Right lobe of liver (tissue), 6 donors: ENCODE measurements around the gene NEURL1. TPM values are rescaled to one million over a fixed set of nuclear protein-coding genes. Genes with fewer than 3 reads are reported as not detected.

Experiments
- ATAC-seq, 4 donors: fragments of 200-7000 bp; cut with Tn5 transposase; one replicate each; pipeline ENCODE4 v1.9.1; 2020; ENCODE audit warnings: mild to moderate bottlenecking in 4 of 4, moderate library complexity in 4 of 4
- DNase-seq, 3 donors: peaks; one replicate each; pipeline ENCODE4 v3.0.0-alpha.2; 2020
- H3K27ac ChIP-seq, 3 donors: fragments of 200-600 bp; one replicate each; pipeline ENCODE4 v1.8.0; 2022
- H3K27me3 ChIP-seq, 2 donors: fragments of 200-600 bp; one replicate each; pipeline ENCODE4 v1.8.0; 2022
- H3K36me3 ChIP-seq, 4 donors: fragments of 200-600 bp; sonication (generic) in 1 of 4; one replicate each; pipeline versions ENCODE4 v1.5.1 to v1.8.0; 2017 to 2022; ENCODE audit warnings: control low read depth in 1 of 4
- H3K4me1 ChIP-seq, 4 donors: fragments of 200-600 bp; sonication (generic) in 1 of 4; one replicate each; pipeline versions ENCODE4 v1.5.1 to v1.8.0; 2017 to 2022; ENCODE audit warnings: control low read depth in 1 of 4
- H3K4me3 ChIP-seq, 3 donors: fragments of 200-600 bp; one replicate each; pipeline ENCODE4 v1.8.0; 2022
- H3K9me3 ChIP-seq, 4 donors: fragments of 200-600 bp; sonication (generic) in 1 of 4; one replicate each; pipeline versions ENCODE4 v1.5.1 to v1.8.0; 2017 to 2022; ENCODE audit warnings: control low read depth in 1 of 4
- CTCF ChIP-seq, 4 donors: fragments of 200-600 bp in 3 of 4; fragments of 450-650 bp in 1 of 4; IDR thresholded peaks; one replicate each; pipeline versions ENCODE4 v1.5.1 to v1.8.0; 2016 to 2022; ENCODE audit warnings: antibody characterized with exemption in 4 of 4, mild to moderate bottlenecking in 2 of 4
- POLR2A ChIP-seq: fragments of 450-650 bp; IDR thresholded peaks from one replicate; pipeline ENCODE4 v1.6.1; 2017; ENCODE audit warnings: antibody characterized with exemption, mild to moderate bottlenecking
- WGBS: methylation state at CpG from one replicate; pipeline ENCODE4 v1.1.6; 2018; ENCODE audit warnings: low coverage, low lambda C conversion rate; ENCODE audit not compliant: insufficient coverage; ENCODE audit errors: missing lambda C conversion rate; 5-methylcytosine and 5-hydroxymethylcytosine counted together
- intact Hi-C, 2 donors: fragments of 100-400 bp; cut with DNase I; formaldehyde crosslinking; loops; one replicate each; pipeline versions ENCODE4 v1.11.2 to v1.14.1; 2022
- total RNA-seq, 6 experiments: library from RNA; depleted of rRNA in 2 of 6; stranded (reverse); fragments of >200 nt in 2 of 6; fragmentation: NEBNext Ultra II Directional in 3 of 6; extraction: Animal tissue kit (Norgen Biotek cat#: 25700) in 3 of 6; gene quantifications; one replicate each; pipeline versions ENCODE4 v1.1.0 to v1.2.4, GENCODE V29; 2016 to 2023
- donor health status: DM: no; HTN: yes; CAD: no.
- donor health status: DM: no; HTN: no; CAD: no.
- donor health status: DM: no; HTN: no; CAD: no.
- donor health status: DM: no; HTN: yes; CAD: no.
- donor health status: DM: no; HTN: yes; CAD: no.

Gene NEURL1
- total RNA-seq, 6 experiments from 2014 or later = 0.10 to 1.6 (median 0.83) TPM; not detected in 1

GRCh38 chr10:103600956-103601569 is 107.6 kb downstream of the NEURL1 start:
- peaks cover 0 to 3% (median 0%) of the 10 kb centered on the region in 4 donors for H3K36me3 ChIP-seq

GRCh38 chr10:103602028-103602851 is 108.7 kb downstream of the NEURL1 start:
- no peaks in the 10 kb centered on the region for H3K4me1 ChIP-seq
- intact Hi-C loops = loop anchor here (5.0 kb wide), 2 partner anchors 80 to 90 kb away; no protein-coding TSS in a partner anchor
- DNase-seq = no peak
- no peak for ATAC-seq
- H3K9me3 ChIP-seq = no peaks in the 10 kb centered on the region
- WGBS = 100% methylated on average over 2 of the region's 47 CpGs
- H3K27me3 ChIP-seq = no peaks in the 10 kb centered on the region
- no peak for TF ChIP-seq POLR2A
- no peak for TF ChIP-seq CTCF (IDR thresholded peaks at IDR 0.05)
- peaks cover 0 to 3% (median 0%) of the 10 kb centered on the region in 4 donors for H3K36me3 ChIP-seq
- no peak overlapping the region for H3K4me3 ChIP-seq
- H3K27ac ChIP-seq = no peak overlapping the region

More at GRCh38 chr10:103600956-103601569, 107.6 kb downstream of the NEURL1 start:
- no peak for TF ChIP-seq CTCF (IDR thresholded peaks at IDR 0.05)
- no peak for TF ChIP-seq POLR2A
- 84% methylated on average over 5 of the region's 7 CpGs for WGBS
- no peaks in the 10 kb centered on the region for H3K27me3 ChIP-seq
- DNase-seq = no peak
- H3K27ac ChIP-seq = no peak overlapping the region
- H3K4me1 ChIP-seq = no peaks in the 10 kb centered on the region
- intact Hi-C loops = loop anchor here (5.0 kb wide), 2 partner anchors 81 to 91 kb away; no protein-coding TSS in a partner anchor
- H3K9me3 ChIP-seq = no peaks in the 10 kb centered on the region
- no peak overlapping the region for H3K4me3 ChIP-seq
- no peak for ATAC-seq

- H3K4me3 ChIP-seq = no peak overlapping the region
- 77% methylated on average over 5 of the region's 16 CpGs for WGBS
- H3K27me3 ChIP-seq = no peaks in the 10 kb centered on the region
- DNase-seq (no peak), ATAC-seq (no peak)
- H3K9me3 ChIP-seq = no peaks in the 10 kb centered on the region
- no peak overlapping the region for H3K27ac ChIP-seq
- intact Hi-C loops = loop anchor here (5.0 kb wide), 2 partner anchors 79 to 89 kb away; no protein-coding TSS in a partner anchor
- TF ChIP-seq CTCF (IDR thresholded peaks at IDR 0.05) (no peak), POLR2A (no peak)
- H3K4me1 ChIP-seq = no peaks in the 10 kb centered on the region
- peaks cover 0 to 3% (median 0%) of the 10 kb centered on the region in 4 donors for H3K36me3 ChIP-seq
Measured at GRCh38 chr10:103602852-103603155, 109.3 kb downstream of the NEURL1 start.

- no peak for TF ChIP-seq CTCF (IDR thresholded peaks at IDR 0.05)
- no peak for TF ChIP-seq POLR2A
- no peaks in the 10 kb centered on the region for H3K27me3 ChIP-seq
- intact Hi-C loops = loop anchor here (5.0 kb wide), 2 partner anchors 79 to 89 kb away; no protein-coding TSS in a partner anchor
- H3K4me1 ChIP-seq = no peaks in the 10 kb centered on the region
- H3K27ac ChIP-seq = no peak overlapping the region
- ATAC-seq = no peak
- DNase-seq = no peak
- no peak overlapping the region for H3K4me3 ChIP-seq
- no peaks in the 10 kb centered on the region for H3K9me3 ChIP-seq
- WGBS = 100% methylated on average over 2 of the region's 23 CpGs
- peaks cover 0 to 3% (median 0%) of the 10 kb centered on the region in 4 donors for H3K36me3 ChIP-seq
Measured at GRCh38 chr10:103603382-103603781, 109.9 kb downstream of the NEURL1 start.
